ENCODE results near the gene SLC25A12. TPM values are rescaled to one million over a fixed set of nuclear protein-coding genes. Genes with fewer than 3 reads are reported as not detected.
"Not testable (repeated sequence)": the region's sequence is repeated elsewhere in the genome, so short reads cannot be mapped to it uniquely, and the experiment has no call there.

SLC25A12 gene
- total RNA-seq, 1 donor from 2014 or later, result 11.5 TPM

DNA sequence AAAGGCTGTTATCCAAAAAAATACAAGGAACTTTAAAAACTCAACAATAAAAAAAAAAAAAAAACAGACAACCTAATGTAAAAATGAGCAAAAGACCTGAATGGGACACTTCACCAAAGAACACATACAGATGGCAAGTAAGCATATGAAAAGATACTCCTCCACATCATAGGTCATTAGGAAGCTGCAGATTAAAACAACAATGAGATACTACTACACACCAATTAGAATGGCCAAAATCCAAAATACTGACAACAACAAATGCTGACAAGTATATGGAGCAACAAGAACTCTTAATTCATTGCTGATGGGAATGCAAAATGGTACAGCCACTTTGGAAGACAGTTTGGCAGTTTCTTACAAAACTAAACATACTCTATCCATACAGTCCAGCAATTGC, 122.6 kb downstream of the SLC25A12 start:
- DNase-seq (no peak), ATAC-seq (no peak)
- Histone ChIP-seq H3K27me3 (no peaks in the 10 kb centered on the region), H3K36me3 (no peaks in the 10 kb centered on the region), H3K4me1 (no peaks in the 10 kb centered on the region), H3K4me3 (no peak overlapping the region), H3K27ac (no peak overlapping the region), H3K9me3 (no peaks in the 10 kb centered on the region)
- TF ChIP-seq CTCF (IDR thresholded peaks at IDR 0.05), result no peak
- intact Hi-C loops (cut with DNase I), result no loop called here

DNA sequence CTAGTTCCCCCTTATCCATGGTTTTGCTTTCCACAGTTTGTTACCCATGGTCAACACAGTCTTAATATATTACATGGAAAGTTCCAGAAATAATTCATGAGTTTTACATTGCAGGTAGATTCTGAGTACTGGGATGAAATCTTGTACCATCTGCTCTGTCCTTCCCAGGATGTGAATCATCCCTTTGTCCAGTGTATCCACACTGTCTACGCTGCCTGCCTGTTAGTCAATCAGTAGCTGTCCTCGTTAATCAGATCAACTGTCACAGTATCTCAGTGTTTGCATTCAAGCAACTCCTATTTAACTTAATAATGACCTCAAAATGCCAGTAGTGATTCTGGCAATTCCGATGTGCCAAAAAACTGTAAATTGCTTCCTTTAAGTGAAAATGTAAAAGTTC, 130.4 kb downstream of the SLC25A12 start:
- TF ChIP-seq CTCF (IDR thresholded peaks at IDR 0.05), result no peak
- intact Hi-C loops (cut with DNase I), result no loop called here
- H3K36me3 ChIP-seq, result peaks cover 18% of the 10 kb centered on the region
- no peak overlapping the region for H3K27ac ChIP-seq
- H3K9me3 ChIP-seq, result no peaks in the 10 kb centered on the region
- H3K4me3 ChIP-seq, result no peak overlapping the region
- DNase-seq (no peak), ATAC-seq (no peak)
- no peaks in the 10 kb centered on the region for H3K4me1 ChIP-seq
- no peaks in the 10 kb centered on the region for H3K27me3 ChIP-seq

- DNase-seq, result no peak
- TF ChIP-seq CTCF (IDR thresholded peaks at IDR 0.05), result no peak
Measured at GRCh38 chr2:171762879-171763573, 131.0 kb downstream of the SLC25A12 start.

DNA sequence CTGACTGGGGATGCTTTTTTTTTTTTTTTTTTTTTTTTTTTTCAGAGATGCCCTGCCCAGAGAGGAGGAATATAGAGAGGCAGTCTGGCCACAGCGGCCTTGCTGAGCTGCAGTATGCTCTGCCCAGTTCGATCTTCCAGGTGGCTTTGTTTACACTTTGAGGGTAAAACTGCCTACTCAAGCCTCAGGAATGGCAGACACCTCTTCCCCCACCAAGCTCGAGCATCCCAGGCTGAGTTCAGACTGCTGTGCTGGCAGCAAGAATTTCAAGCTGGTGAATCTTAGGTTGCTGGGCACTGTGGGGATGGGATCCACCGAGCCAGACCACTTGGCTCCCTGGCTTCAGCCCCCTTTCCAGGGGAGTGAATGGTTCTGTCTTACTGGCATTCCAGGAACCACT, 132.9 kb downstream of the SLC25A12 start:
- H3K36me3 ChIP-seq, result peaks cover 18% of the 10 kb centered on the region
- DNase-seq; ATAC-seq; H3K4me1 ChIP-seq; H3K27me3 ChIP-seq; H3K9me3 ChIP-seq; H3K4me3 ChIP-seq; H3K27ac ChIP-seq; intact Hi-C loops (cut with DNase I): not testable (repeated sequence)

More at GRCh38 chr2:171762879-171763573, 131.0 kb downstream of the SLC25A12 start:
- Histone ChIP-seq H3K9me3 (no peaks in the 10 kb centered on the region), H3K36me3 (peaks cover 18% of the 10 kb centered on the region), H3K4me3 (no peak overlapping the region), H3K4me1 (no peaks in the 10 kb centered on the region), H3K27ac (no peak overlapping the region), H3K27me3 (no peaks in the 10 kb centered on the region)
- ATAC-seq, result no peak
- intact Hi-C loops (cut with DNase I), result no loop called here

DNA sequence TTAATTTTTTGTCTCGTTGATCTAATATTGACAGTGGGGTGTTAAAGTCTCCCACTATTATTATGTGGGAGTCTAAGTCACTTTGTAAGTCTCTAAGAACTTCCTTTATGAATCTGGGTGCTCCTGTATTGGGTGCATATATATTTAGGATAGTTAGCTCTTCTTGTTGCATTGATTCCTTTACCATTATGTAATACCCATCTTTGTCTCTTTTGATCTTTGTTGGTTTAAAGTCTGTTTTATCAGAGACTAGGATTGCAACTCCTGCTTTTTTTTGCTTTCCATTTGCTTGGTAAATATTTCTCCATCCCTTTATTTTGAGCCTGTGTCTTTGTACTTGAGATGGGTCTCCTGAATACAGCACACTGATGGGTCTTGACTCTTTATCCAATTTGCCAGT, 135.3 kb downstream of the SLC25A12 start:
- H3K4me3 ChIP-seq; intact Hi-C loops (cut with DNase I); DNase-seq; H3K27me3 ChIP-seq; ATAC-seq; H3K27ac ChIP-seq; H3K9me3 ChIP-seq; H3K4me1 ChIP-seq: not testable (repeated sequence)
- H3K36me3 ChIP-seq, result peaks cover 18% of the 10 kb centered on the region

GRCh38 chr2:171754254-171754939, 139.6 kb downstream of the SLC25A12 start:
- no peak for TF ChIP-seq CTCF (IDR thresholded peaks at IDR 0.05)
- H3K9me3 ChIP-seq, result no peaks in the 10 kb centered on the region
- no peak overlapping the region for H3K4me3 ChIP-seq
- H3K27ac ChIP-seq, result no peak overlapping the region
- DNase-seq (no peak), ATAC-seq (no peak)
- H3K27me3 ChIP-seq, result no peaks in the 10 kb centered on the region
- H3K36me3 ChIP-seq, result peaks cover 24% of the 10 kb centered on the region
- intact Hi-C loops (cut with DNase I), result no loop called here
- H3K4me1 ChIP-seq, result no peaks in the 10 kb centered on the region

Data from upper lobe of right lung (tissue), 1 donor.